ENCODE data around the gene NPM1. TPM values are rescaled to one million over a fixed set of nuclear protein-coding genes. Genes with fewer than 3 reads are reported as not detected.

NPM1 gene
- total RNA-seq, 2 donors from 2014 or later: 558 to 996 TPM

- Histone ChIP-seq H3K27me3 (no peaks in the 10 kb centered on the region), H3K9ac (ENCODE audit: low read depth in 2 of 2, low read length in 2 of 2) (no peak overlapping the region), H3K4me3 (no peak overlapping the region), H3K36me3 (no peaks in the 10 kb centered on the region), H3K4me1 (no peaks in the 10 kb centered on the region), H3K9me3 (no peaks in the 10 kb centered on the region), H3K27ac (no peak overlapping the region)
- intact Hi-C loops (cut with DNase I): no loop called here
- no peak for TF ChIP-seq CTCF (IDR thresholded peaks at IDR 0.05)
- no peak for DNase-seq
Observed at GRCh38 chr5:171437286-171437821, 49.7 kb downstream of the NPM1 start.

- no peak overlapping the region for H3K9ac ChIP-seq (ENCODE audit: low read depth in 2 of 2, low read length in 2 of 2)
- no peaks in the 10 kb centered on the region for H3K27me3 ChIP-seq
- intact Hi-C loops (cut with DNase I): no loop called here
- H3K9me3 ChIP-seq: no peaks in the 10 kb centered on the region
- H3K4me3 ChIP-seq: no peak overlapping the region
- DNase-seq: no peak
- TF ChIP-seq CTCF (IDR thresholded peaks at IDR 0.05): no peak
- no peaks in the 10 kb centered on the region for H3K4me1 ChIP-seq
- H3K36me3 ChIP-seq: no peaks in the 10 kb centered on the region
- no peak overlapping the region for H3K27ac ChIP-seq
Observed at GRCh38 chr5:171438738-171439137, 51.1 kb downstream of the NPM1 start.

DNA sequence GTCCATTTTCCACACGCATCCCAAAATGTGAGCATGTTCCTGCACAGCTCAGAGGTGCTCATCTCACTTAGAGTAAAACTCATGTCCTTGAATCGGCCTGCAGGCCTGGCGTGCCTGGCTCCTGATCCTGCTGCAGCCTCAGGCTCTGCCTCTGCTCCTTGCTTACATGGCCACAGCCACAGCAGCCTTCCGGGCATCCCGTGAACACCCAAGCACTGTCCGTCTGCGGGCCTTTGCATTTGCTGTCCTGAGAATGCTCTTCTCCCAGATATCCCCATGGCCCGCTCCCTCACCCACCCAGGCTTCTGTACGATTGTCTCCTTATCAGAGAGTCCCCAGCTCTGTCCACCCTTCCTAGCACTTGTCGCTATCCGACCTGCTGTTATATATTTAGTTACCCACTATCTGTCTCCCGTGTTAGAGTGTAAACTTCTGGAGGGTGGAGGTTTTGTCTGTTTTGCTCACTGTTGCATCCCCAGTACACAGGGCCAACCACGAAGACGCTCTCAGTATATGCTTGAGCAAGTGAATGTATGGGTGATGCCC, 53.7 kb downstream of the NPM1 start:
- DNase-seq: no peak
- no peaks in the 10 kb centered on the region for H3K36me3 ChIP-seq

GRCh38 chr5:171442287-171443042, 54.8 kb downstream of the NPM1 start:
- Histone ChIP-seq H3K36me3 (no peaks in the 10 kb centered on the region), H3K9ac (ENCODE audit: low read depth in 2 of 2, low read length in 2 of 2) (no peak overlapping the region), H3K4me1 (no peaks in the 10 kb centered on the region), H3K9me3 (no peaks in the 10 kb centered on the region), H3K4me3 (no peak overlapping the region), H3K27ac (no peak overlapping the region), H3K27me3 (no peaks in the 10 kb centered on the region)
- no peak for DNase-seq
- TF ChIP-seq CTCF (IDR thresholded peaks at IDR 0.05): no peak
- intact Hi-C loops (cut with DNase I): no loop called here

More for the DNA sequence above, 53.7 kb downstream of the NPM1 start:
- Histone ChIP-seq H3K27ac (no peak overlapping the region), H3K9ac (ENCODE audit: low read depth in 2 of 2, low read length in 2 of 2) (no peak overlapping the region), H3K4me3 (no peak overlapping the region), H3K4me1 (no peaks in the 10 kb centered on the region), H3K9me3 (no peaks in the 10 kb centered on the region), H3K27me3 (no peaks in the 10 kb centered on the region)
- TF ChIP-seq CTCF (IDR thresholded peaks at IDR 0.05): no peak
- intact Hi-C loops (cut with DNase I): no loop called here

DNA sequence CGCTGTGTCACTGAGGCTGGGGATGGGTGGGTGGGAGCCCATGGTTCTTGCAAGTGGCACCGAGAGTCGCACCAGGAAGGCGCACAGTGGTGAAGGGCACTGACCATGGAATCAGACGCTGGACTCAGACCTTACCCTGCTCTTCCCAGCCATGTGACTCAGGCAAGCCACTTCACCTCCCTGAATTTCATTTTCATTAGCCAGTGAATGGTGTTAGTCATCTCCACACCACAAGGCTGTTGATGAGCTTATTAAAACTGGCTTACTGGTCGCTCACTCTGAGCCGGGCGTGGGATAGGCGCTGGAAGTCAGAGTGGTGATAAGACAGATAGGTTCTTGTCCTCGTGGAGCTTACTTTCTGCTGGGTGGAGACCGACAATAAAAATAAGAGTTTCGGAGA, 56.9 kb downstream of the NPM1 start:
- Histone ChIP-seq H3K4me3 (no peak overlapping the region), H3K4me1 (no peaks in the 10 kb centered on the region), H3K9me3 (no peaks in the 10 kb centered on the region), H3K27ac (no peak overlapping the region), H3K27me3 (no peaks in the 10 kb centered on the region), H3K36me3 (no peaks in the 10 kb centered on the region), H3K9ac (ENCODE audit: low read depth in 2 of 2, low read length in 2 of 2) (no peak overlapping the region)
- DNase-seq: no peak
- intact Hi-C loops (cut with DNase I): no loop called here
- TF ChIP-seq CTCF (IDR thresholded peaks at IDR 0.05): no peak
